HG02588 (cell line): Measurements from ENCODE around the gene NFIB.
A peak's percentile ranks its signal among the peaks of the same experiment; 100 is the strongest.

Source experiments
- ATAC-seq: cut with Tn5 transposase; IDR thresholded peaks from one replicate; pipeline ENCODE4 v1.9.1; 2021; ENCODE audit warnings: mild to moderate bottlenecking, moderate library complexity; ENCODE audit not compliant: unreplicated experiment

NFIB gene

DNA sequence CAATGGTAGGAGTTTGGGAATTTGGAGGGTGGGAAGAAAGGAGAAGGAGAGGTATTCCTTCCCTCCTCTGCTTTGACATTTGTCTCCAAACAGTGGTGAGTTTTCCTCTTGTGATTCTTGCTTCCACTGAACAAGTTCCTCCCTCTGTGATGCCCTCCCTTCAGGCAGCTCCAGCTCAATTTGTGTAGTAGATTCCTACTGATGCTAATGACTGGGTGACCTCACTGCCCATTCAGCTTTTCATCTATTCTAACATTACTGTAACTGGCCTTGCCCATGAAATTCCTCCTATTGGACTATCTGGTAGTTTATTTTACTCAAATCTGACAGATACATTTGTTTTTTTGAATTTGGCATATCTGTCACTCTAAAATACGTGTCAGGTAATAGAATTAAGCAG is 121.4 kb downstream of the NFIB start:
- no peak for ATAC-seq

- no peak for ATAC-seq
Observed at GRCh38 chr9:14191512-14191911, 122.4 kb downstream of the NFIB start.

DNA sequence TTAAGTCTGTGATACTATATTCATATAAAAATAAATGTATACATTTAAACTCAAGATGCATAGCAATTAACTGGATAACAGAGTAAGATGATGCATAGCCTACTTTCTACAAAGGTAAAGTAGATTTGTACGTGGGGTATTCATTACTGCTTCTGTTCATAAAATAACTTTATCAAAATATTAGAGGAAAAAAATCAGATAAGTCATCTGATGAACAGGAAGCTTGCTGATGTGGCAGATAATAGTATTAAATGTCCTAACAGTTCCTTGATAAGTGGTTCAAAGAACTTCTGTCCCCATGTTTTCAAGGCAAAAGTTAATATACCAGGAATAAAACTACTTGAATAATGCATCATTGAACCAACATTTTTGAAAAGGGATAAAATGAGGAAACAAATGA is 123.7 kb downstream of the NFIB start:
- no peak for ATAC-seq

GRCh38 chr9:14189578-14189977 is 124.4 kb downstream of the NFIB start:
- no peak for ATAC-seq

DNA sequence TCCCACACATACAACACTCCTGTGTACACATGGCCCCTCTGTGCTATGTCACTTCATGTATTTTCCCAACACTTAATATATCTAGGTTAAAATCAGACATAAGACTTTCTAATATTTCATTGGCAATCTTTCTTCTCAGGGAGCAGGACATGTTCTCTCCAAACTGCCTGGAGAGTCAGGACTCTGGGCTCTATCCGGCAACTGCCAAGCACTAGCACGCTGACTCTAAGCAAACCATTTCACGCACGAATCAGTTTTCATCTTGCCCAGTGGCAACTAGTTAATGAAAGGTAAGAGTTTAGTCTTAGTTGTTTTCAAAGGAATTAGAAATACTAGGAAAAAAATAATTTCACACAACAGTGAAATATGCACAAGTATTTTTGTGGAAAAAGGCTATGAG is 124.8 kb downstream of the NFIB start:
- ATAC-seq: no peak

DNA sequence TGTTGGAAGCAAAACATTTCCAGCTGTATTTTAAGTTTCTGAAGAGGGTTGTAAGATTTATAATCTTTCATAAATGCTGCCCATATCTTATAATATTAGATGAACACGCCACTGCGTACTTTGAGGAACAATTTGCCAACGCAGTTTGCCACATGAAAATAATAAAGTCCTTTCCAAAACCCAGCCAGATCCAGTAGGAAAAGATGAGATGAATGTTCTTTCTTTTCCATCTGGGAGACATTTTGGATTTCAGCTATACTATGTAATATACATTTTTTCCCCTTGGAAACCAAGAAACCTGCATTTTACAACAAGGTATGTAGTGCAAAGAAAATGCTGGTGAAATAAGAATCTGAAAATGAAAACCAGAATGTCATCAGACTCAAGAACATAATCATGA is 125.4 kb downstream of the NFIB start:
- no peak for ATAC-seq

DNA sequence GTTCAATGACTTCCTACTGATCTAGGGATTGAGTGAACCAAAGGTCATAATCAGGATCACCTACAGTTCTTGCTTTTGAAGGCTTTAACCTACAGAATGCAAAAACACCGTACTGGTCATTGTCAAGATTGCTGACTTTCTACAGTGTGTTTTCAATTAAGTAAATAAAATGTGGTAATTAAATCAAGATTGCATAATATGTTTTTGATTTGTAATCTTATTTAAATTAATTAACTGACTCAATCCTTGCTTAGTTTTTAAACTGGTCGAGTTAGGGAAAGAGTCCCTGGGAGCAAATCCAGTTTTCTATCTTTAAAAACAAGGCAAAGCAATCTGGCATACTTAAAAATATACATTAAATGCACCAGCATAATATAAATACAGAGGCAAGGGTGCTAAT is 125.9 kb downstream of the NFIB start:
- ATAC-seq: no peak

DNA sequence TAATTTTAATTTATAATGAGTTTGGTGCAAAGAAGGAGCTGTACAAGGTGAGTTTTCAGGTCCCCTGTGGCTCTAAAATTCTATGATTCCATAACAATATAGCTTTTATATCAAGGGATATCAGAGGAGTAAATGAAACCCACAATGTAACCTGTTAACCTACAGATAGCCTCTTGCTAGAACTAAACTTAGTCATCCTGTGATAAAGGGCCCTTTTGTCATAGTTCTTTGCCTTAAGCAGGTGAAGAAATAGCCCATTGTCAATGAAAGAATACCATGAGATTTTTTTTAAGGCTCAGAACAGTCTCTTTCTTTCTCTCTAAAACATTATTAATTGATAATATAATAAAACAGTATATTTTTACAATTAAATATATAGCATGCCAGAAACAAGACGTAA is 127.8 kb downstream of the NFIB start:
- no peak for ATAC-seq

- ATAC-seq: no peak
Observed at GRCh38 chr9:14185016-14185415, 128.9 kb downstream of the NFIB start.

- no peak for ATAC-seq
Observed at GRCh38 chr9:14183001-14183400, 130.9 kb downstream of the NFIB start.

DNA sequence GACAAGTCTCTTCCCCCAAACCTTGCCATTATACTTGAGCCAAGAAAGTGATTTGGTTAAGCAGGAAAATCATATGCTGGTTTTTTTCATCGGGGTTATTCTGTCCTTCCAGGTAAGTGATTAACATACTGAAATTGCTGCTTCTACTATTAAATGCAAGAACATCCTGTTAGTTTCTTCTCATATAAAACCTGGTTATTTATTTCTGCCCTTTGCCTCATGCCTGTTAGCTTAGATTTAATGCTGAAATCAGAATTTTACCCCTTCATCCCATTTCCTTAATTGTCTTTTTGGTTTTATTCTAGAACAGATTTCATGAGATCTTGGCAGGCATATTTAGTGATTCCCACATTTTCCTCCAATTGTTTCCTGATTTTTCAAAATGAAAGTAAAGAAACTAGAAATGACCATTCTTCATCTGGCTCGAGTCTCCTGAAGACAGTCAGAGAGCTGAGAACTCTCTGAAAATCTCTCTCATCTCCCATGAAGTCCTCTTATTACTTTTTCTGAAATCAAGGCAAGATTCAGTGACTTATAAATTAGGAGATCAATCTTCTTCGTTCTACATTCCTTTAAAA is 132.9 kb downstream of the NFIB start:
- ATAC-seq: no peak

- ATAC-seq: no peak
Observed at GRCh38 chr9:14180093-14180959, 133.6 kb downstream of the NFIB start.

DNA sequence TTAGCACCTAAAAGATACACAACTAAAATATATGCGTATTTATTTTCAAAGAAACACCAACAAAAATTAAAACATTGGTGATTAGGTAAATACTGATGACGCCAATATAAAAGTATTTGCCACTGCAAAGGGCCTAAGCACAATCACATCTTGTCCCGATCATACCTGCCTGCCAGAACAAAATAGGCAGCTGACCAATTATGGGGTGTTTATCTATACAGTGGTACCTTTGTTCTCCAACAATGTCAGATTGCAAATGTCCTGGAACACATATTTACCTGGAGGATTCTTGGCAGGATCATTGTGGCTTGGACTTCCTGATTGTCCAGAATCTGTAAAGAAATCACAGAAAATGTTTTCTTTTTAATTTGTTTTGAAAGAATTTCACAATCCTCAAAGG is 134.5 kb downstream of the NFIB start:
- no peak for ATAC-seq

DNA sequence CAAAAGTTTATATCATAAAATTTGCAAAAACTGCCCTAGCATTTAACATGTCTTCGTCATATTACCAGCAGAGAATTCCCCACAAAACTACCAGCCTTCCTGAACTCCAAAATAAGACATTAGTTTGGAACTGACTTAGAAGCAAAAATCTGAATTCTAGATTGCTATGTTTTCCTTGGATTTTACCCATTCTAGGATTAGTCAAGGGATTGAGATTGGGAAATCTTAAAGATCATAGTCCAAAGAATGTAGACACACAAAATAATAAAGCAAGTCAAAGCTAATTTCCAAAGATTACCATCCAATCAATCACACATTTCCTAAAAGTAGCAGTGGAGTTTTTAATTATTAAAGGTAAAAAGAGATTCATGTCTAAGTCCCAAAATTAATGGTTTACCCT is 138.2 kb downstream of the NFIB start:
- no peak for ATAC-seq

DNA sequence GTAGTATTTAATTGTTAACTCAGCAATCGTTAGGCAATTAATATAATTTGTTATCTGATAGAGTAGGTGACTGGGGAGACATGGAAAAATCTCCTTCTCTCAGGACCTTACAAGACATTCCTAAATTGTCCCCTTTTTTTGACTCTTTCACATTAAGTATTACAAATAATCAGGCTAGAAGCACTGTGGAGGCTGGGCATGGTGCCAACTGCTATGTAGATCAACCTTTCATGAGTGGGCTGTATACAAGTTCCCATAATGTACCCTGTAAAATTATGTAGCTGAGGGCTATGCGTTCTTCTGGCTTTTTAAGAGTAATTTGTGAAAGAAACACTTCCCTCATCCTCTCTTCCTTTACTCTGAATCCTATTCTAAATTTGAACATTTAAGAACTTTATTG is 140.2 kb downstream of the NFIB start:
- no peak for ATAC-seq

GRCh38 chr9:14170973-14171596 is 142.9 kb downstream of the NFIB start:
- ATAC-seq: peak; percentile 73

DNA sequence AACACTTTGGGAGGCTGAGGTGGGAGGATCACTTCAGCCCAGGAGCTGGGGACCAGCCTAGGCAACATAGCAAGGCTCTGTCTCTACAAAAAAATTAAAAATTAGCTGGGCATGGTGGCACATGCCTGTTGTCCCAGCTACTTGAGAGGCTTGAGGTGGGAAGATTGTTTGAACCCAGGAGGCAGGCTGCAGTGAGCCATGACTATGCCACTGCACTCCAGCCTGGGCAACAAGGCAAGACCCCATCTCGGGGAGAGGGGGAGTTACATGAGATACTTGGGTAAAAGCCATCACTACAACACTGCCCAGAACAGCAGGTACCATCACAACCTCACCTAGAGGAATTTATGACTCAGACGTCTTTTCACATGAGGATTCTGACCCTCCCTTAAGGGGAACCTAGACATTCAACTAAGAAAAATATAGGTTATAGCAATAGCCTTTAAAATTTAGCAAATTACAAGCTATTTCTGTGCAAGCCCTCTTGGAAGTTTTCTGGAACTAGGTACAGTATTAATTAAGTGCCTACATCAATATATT is 143.5 kb downstream of the NFIB start:
- ATAC-seq: no peak

- ATAC-seq: no peak
Observed at GRCh38 chr9:14168381-14168780, 145.6 kb downstream of the NFIB start.

DNA sequence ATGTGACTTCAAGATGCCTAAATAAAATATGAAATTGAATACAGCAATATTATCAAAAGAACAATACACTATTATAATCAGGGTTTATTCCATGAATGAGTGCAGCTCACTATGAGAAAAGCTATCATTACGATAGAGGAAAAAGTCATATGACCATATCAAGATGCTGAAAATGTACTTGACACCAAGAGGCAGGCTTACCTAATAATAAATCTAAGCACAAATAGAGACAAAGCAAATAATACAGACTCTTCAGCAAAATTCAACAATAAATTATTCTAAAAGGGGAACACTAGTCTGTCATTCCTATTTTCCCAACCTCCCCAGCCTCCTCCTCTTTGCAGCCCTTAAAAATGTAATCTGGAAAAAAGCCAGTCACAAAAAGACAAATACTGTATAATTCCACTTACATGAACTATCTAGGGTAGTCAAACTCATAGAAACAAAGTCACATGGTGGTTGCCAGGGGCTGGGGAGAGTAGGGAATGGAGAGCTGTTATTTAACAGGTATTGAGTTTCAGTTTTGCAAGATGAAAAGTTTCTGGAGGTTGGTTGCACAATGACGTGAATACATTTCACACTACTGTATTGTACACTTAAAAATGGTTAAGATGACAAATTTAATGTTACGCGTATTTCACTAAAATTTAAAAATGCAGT is 148.4 kb downstream of the NFIB start:
- no peak for ATAC-seq

GRCh38 chr9:14164908-14165307 is 149.0 kb downstream of the NFIB start:
- no peak for ATAC-seq

DNA sequence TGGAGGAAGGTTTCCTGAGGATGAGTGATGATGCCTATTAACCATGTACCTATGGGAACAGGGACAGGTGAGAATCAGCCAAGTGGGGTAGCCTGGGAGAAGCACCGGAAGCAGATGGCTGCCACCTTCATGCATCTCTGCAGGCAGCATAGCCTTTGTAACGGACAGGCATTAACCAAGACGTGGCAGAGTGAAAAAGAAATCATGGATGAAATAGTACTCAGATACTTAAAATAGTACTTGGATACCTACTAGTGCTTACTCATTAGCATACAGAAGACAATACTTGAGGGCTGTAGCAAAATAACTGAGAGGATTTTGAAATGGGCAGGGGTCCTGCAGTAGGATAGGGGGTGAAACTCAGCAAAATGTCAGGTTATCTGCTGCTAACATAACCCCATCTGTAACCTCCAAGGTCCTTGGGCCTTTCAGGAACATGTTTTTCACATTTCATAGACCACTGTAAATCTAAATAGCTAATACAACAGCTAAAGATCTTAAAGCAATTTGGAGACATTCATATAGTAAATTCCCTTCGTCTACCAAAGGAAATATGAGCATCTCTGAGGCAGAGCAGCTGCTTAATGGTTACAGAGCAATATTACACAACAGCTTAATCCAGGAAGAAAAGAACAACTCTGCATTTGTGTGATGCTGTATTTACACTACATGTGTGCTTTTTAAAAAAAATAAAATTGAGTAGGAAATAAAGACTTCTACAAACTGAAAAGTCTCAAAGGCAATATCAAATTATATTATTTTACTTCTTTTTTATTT is 154.3 kb downstream of the NFIB start:
- no peak for ATAC-seq
